KMS-11 (cell line): ENCODE data around the gene CELA3B.
"Not testable (repeated sequence)": the region's sequence is repeated elsewhere in the genome, so short reads cannot be mapped to it uniquely, and the experiment has no call there.

Experiments used
- H2AFZ ChIP-seq: fragments of 200-600 bp; sonication (generic); 2 replicates; pipeline ENCODE4 v1.6.1; 2016; ENCODE audit warnings: antibody characterized with exemption, mixed run types, low read depth
- H3K27ac ChIP-seq: fragments of 200-600 bp; sonication (generic); 2 replicates; pipeline ENCODE4 v1.6.1; 2016; ENCODE audit warnings: mild to moderate bottlenecking, mixed run types
- H3K27me3 ChIP-seq: fragments of 200-600 bp; sonication (generic); 2 replicates; pipeline ENCODE4 v1.6.1; 2017; ENCODE audit warnings: mild to moderate bottlenecking, low read depth, mixed run types, moderate library complexity; ENCODE audit not compliant: insufficient read depth
- H3K36me3 ChIP-seq: fragments of 200-600 bp; sonication (generic); 2 replicates; pipeline ENCODE4 v1.6.1; 2017; ENCODE audit warnings: mild to moderate bottlenecking, mixed run types; ENCODE audit not compliant: insufficient read depth
- H3K4me1 ChIP-seq: fragments of 200-600 bp; sonication (generic); 2 replicates; pipeline ENCODE4 v1.6.1; 2016; ENCODE audit warnings: mild to moderate bottlenecking, low read depth, mixed run types; ENCODE audit not compliant: poor library complexity, severe bottlenecking
- H3K4me2 ChIP-seq: fragments of 200-600 bp; sonication (generic); 2 replicates; pipeline ENCODE4 v1.7.0; 2016; ENCODE audit warnings: mild to moderate bottlenecking, mixed run types
- H3K4me3 ChIP-seq: fragments of 200-600 bp; sonication (generic); IDR thresholded peaks from 2 replicates; pipeline ENCODE4 v1.6.1; 2017; ENCODE audit warnings: low read depth, low read length, mixed read lengths; ENCODE audit not compliant: insufficient read depth
- H3K79me2 ChIP-seq: fragments of 200-600 bp; sonication (generic); 2 replicates; pipeline ENCODE4 v1.6.1; 2016; ENCODE audit warnings: low read depth, mixed run types; ENCODE audit not compliant: insufficient read depth
- H3K9ac ChIP-seq: fragments of 200-600 bp; sonication (generic); 2 replicates; pipeline ENCODE4 v1.6.1; 2016; ENCODE audit warnings: mild to moderate bottlenecking, mixed run types
- H4K20me1 ChIP-seq: fragments of 200-600 bp; sonication (generic); 2 replicates; pipeline ENCODE4 v1.6.1; 2016; ENCODE audit warnings: mild to moderate bottlenecking, mixed run types; ENCODE audit not compliant: insufficient read depth
- CTCF ChIP-seq: fragments of 200-600 bp; sonication (generic); conservative IDR thresholded peaks from 2 replicates; pipeline ENCODE4 v1.6.1; 2017; ENCODE audit warnings: low read depth, mild to moderate bottlenecking, antibody characterized with exemption, low read length, moderate library complexity, mixed read lengths

Gene CELA3B

GRCh38 chr1:22026924-22027289, 50.1 kb downstream of the CELA3B start:
- H3K4me2 ChIP-seq: no peak overlapping the region; the same call in 1 of the 2 replicates
- H4K20me1 ChIP-seq: no peaks in the 10 kb centered on the region
- H3K4me1 ChIP-seq: peaks cover 19% of the 10 kb centered on the region
- no peak overlapping the region for H3K4me3 ChIP-seq
- no peak overlapping the region for H2AFZ ChIP-seq
- no peaks in the 10 kb centered on the region for H3K36me3 ChIP-seq
- TF ChIP-seq CTCF: no peak
- no peaks in the 10 kb centered on the region for H3K27me3 ChIP-seq
- no peak overlapping the region for H3K9ac ChIP-seq
- H3K27ac ChIP-seq: no peak overlapping the region; the same call in 1 of the 2 replicates
- H3K79me2 ChIP-seq: no peaks in the 10 kb centered on the region

- Histone ChIP-seq H3K27me3 (no peaks in the 10 kb centered on the region), H2AFZ (no peak overlapping the region), H3K9ac (no peak overlapping the region), H3K4me2 (no peak overlapping the region), H3K27ac (no peak overlapping the region), H3K36me3 (no peaks in the 10 kb centered on the region), H3K4me3 (no peak overlapping the region), H3K79me2 (no peaks in the 10 kb centered on the region), H4K20me1 (no peaks in the 10 kb centered on the region), H3K4me1 (peaks cover 8% of the 10 kb centered on the region)
- no peak for TF ChIP-seq CTCF
These were observed 53.2 kb downstream of the CELA3B start for GRCh38 chr1:22030057-22030456.

- H2AFZ ChIP-seq: no peak overlapping the region
- H3K9ac ChIP-seq: no peak overlapping the region
- H3K4me1 ChIP-seq: peaks cover 8% of the 10 kb centered on the region
- no peak overlapping the region for H3K4me3 ChIP-seq
- H3K27me3 ChIP-seq: no peaks in the 10 kb centered on the region
- no peaks in the 10 kb centered on the region for H3K36me3 ChIP-seq
- TF ChIP-seq CTCF: no peak
- no peaks in the 10 kb centered on the region for H4K20me1 ChIP-seq
- H3K79me2 ChIP-seq: no peaks in the 10 kb centered on the region
- H3K27ac ChIP-seq: no peak overlapping the region
- H3K4me2 ChIP-seq: no peak overlapping the region
These were observed 53.7 kb downstream of the CELA3B start for GRCh38 chr1:22030473-22030872.

DNA sequence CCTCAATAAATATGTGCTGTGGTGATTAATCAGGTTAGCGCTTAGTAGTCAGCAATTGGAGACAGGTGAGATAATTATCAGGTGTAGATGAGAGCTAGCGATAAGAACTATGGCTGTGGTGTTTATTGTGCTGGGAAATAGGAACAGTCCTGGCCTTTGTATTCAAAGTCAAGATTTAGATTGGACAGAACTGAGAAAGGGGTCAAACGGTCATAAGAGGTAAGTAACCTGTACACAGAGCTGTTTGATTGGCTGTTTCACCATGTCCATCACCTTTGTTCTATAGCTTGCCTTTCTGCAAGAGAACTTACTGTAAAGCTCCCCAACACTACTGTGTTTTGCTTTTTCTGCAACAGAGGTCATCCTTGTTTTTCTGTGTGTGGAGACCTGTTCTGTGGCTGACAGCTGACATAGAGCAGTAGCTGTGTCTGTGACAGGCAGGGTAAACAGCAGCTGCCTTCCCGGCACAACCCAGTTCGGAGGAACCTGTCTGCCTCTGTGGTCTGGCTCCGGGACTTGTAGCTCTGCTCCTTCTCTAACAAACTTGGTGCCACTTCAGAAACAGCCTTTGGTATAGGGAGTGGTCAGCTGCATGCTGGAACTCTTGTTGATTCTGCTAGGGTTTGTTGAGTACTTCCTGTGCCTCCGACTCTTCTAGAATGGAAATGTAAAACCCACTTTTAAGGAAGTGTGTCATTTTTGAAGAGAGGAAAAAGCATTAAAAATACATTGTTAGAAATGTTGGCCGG, 54.6 kb downstream of the CELA3B start:
- H2AFZ ChIP-seq: no peak overlapping the region
- H3K9ac ChIP-seq: no peak overlapping the region
- H3K4me3 ChIP-seq: no peak overlapping the region
- H3K27me3 ChIP-seq: no peaks in the 10 kb centered on the region
- H3K4me1 ChIP-seq: peaks cover 6% of the 10 kb centered on the region
- H3K79me2 ChIP-seq: no peaks in the 10 kb centered on the region
- H3K4me2 ChIP-seq: no peak overlapping the region
- H4K20me1 ChIP-seq: no peaks in the 10 kb centered on the region
- no peak overlapping the region for H3K27ac ChIP-seq
- no peaks in the 10 kb centered on the region for H3K36me3 ChIP-seq
- TF ChIP-seq CTCF: no peak

DNA sequence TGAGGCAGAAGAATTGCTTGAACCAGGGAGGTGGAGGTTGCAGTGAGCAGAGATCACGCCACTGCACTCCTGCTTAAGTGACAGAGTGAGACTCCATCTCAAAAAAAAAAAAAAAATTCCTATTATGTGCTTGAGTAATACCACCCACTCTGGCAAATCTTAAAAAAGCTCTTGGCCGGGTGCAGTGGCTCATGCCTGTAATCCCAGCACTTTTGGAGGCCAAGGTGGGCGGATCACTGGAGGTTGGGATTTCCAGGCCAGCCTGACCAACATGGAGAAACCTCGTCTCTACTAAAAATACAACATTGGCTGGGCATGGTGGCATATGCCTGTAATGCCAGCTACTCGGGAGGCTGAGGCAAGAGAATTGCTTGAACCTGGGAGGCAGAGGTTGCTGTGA, 58.0 kb downstream of the CELA3B start:
- H3K4me3 ChIP-seq, H3K79me2 ChIP-seq, H4K20me1 ChIP-seq, H3K36me3 ChIP-seq, H3K9ac ChIP-seq, H3K4me2 ChIP-seq, H3K27ac ChIP-seq, H3K27me3 ChIP-seq, H2AFZ ChIP-seq: not testable (repeated sequence)
- H3K4me1 ChIP-seq: peaks cover 13% of the 10 kb centered on the region
